OCI-LY7 (cell line): ENCODE data around the gene AHSA1. TPM values are rescaled to one million over a fixed set of nuclear protein-coding genes. Genes with fewer than 3 reads are reported as not detected.
"Not testable (repeated sequence)": the region's sequence is repeated elsewhere in the genome, so short reads cannot be mapped to it uniquely, and the experiment has no call there.

Experiments used
- Bru-seq: library from RNA; stranded (reverse); fragments of 400-500 nt; gene quantifications from one replicate; lab custom pipeline; 2021; lab: Mats Ljungman, UMichigan
- BruChase-seq, 2 experiments: library from RNA; stranded (reverse); fragments of 400-500 nt; gene quantifications; one replicate each; lab custom pipeline; 2021; lab: Mats Ljungman, UMichigan
- BruUV-seq: library from RNA; stranded (reverse); fragments of 400-500 nt; replicated peaks from 2 replicates; lab custom pipeline; 2021; lab: Mats Ljungman, UMichigan
- CTCF ChIA-PET: fragments of 300-600 bp; sonication (Branson Sonifier 250); formaldehyde crosslinking; loops from one replicate; lab custom pipeline; 2022; ENCODE audit warnings: antibody characterized with exemption; ENCODE audit not compliant: unreplicated experiment; lab: Charles Lee
- POLR2A ChIA-PET: fragments of 300-600 bp; sonication (Branson Sonifier 250); formaldehyde crosslinking; loops from one replicate; lab custom pipeline; 2022; ENCODE audit warnings: antibody characterized with exemption; lab: Charles Lee
- DNase-seq: peaks from one replicate; pipeline ENCODE4 v3.0.0-alpha.2; 2015; ENCODE audit warnings: low spot score
- H2AFZ ChIP-seq: fragments of 200-600 bp; sonication (generic), shearing (Covaris generic); 2 replicates; pipeline ENCODE4 v1.6.1; 2014; ENCODE audit warnings: mild to moderate bottlenecking, antibody characterized with exemption, low read length, moderate library complexity
- H3K27ac ChIP-seq: fragments of 200-600 bp; sonication (generic); 2 replicates; pipeline ENCODE4 v1.5.1; 2014; ENCODE audit warnings: mixed run types, low read depth, mild to moderate bottlenecking, moderate library complexity, low read length, inconsistent platforms; ENCODE audit not compliant: poor library complexity, severe bottlenecking
- H3K36me3 ChIP-seq: fragments of 200-600 bp; sonication (generic); 2 replicates; pipeline ENCODE4 v1.6.1; 2014; ENCODE audit warnings: mild to moderate bottlenecking, antibody characterized with exemption, low read length, moderate library complexity, mixed read lengths; ENCODE audit not compliant: insufficient read depth
- H3K4me1 ChIP-seq: fragments of 200-600 bp; sonication (generic); 2 replicates; pipeline ENCODE4 v1.5.1; 2014; ENCODE audit warnings: mild to moderate bottlenecking, low read length; ENCODE audit not compliant: insufficient read depth, poor library complexity, severe bottlenecking
- H3K4me2 ChIP-seq: fragments of 200-600 bp; sonication (generic); 2 replicates; pipeline ENCODE4 v1.6.1; 2014; ENCODE audit warnings: mild to moderate bottlenecking, low read length
- H3K4me3 ChIP-seq: fragments of 200-600 bp; sonication (generic); 2 replicates; pipeline ENCODE4 v1.5.1; 2014; ENCODE audit warnings: mild to moderate bottlenecking, low read depth, low read length; ENCODE audit not compliant: poor library complexity, severe bottlenecking
- H3K79me2 ChIP-seq: fragments of 200-600 bp; sonication (generic); 2 replicates; pipeline ENCODE4 v1.6.1; 2016; ENCODE audit warnings: low read depth, mild to moderate bottlenecking, low read length, moderate library complexity, mixed read lengths; ENCODE audit not compliant: insufficient read depth
- H3K9me2 ChIP-seq: fragments of 200-600 bp; sonication (generic); 2 replicates; pipeline ENCODE4 v1.6.1; 2016; ENCODE audit warnings: mild to moderate bottlenecking, low read length, mixed read lengths; ENCODE audit not compliant: insufficient read depth
- H3K9me3 ChIP-seq: fragments of 200-600 bp; sonication (generic); 2 replicates; pipeline ENCODE4 v1.6.1; 2014; ENCODE audit warnings: mild to moderate bottlenecking, mixed run types, low read length, mixed read lengths
- H4K20me1 ChIP-seq: fragments of 200-600 bp; sonication (generic); 2 replicates; pipeline ENCODE4 v1.6.1; 2014; ENCODE audit warnings: mild to moderate bottlenecking, antibody characterized with exemption, low read length, moderate library complexity, mixed read lengths; ENCODE audit not compliant: insufficient read depth
- EZH2phosphoT487 ChIP-seq: fragments of 200-600 bp; sonication (generic); IDR thresholded peaks from 2 replicates; pipeline ENCODE4 v1.6.1; 2018; ENCODE audit warnings: low read depth, borderline replicate concordance, mild to moderate bottlenecking, mixed run types, antibody characterized with exemption, low read length, moderate library complexity, mixed read lengths
- intact Hi-C: fragments of 100-400 bp; cut with micrococcal nuclease; formaldehyde crosslinking; loops from one replicate; pipeline ENCODE4 v1.10.0; 2022; ENCODE audit not compliant: unreplicated experiment
- long read RNA-seq: library from polyadenylated mRNA; stranded (forward); transcript quantifications from one replicate; pipeline ENCODE4 v2.0.0, GENCODE V29; 2022
- total RNA-seq, 2 experiments: library from RNA; depleted of rRNA in 1 of 2; stranded (reverse); fragments of >200 nt in 1 of 2; shearing (Covaris generic) in 1 of 2; gene quantifications; 2 replicates each; pipeline ENCODE4 v1.2.3, GENCODE V29; 2014 to 2022
- TF ChIP-seq, protein P1 (sequence below): fragments of 200-600 bp; sonication (generic); conservative IDR thresholded peaks from 2 replicates; pipeline ENCODE4 v1.5.1; 2014; ENCODE audit warnings: mild to moderate bottlenecking, antibody characterized with exemption, low read length, moderate library complexity, mixed read lengths

Gene AHSA1
- total RNA-seq (2014; rRNA removed; shearing (Covaris generic)): 182 and 230 TPM in 2 replicates
- 238 and 269 TPM in 2 replicates for total RNA-seq (2022)
- percentile 90 among the genes with signal in this experiment for Bru-seq, nascent RNA
- percentile 96 among the genes with signal in this experiment for BruChase-seq, experiment 1, labeled RNA remaining after a 6-hour chase
- percentile 95 among the genes with signal in this experiment for BruChase-seq, experiment 2, labeled RNA remaining after a 2-hour chase
- long read RNA-seq, transcript AHSA1-205 (9 exons, 1,048 nt): minor isoform, 7 of 202 reads
- long read RNA-seq, transcript AHSA1-201 (9 exons, 1,402 nt): major isoform, 185 of 202 reads
- long read RNA-seq, partial matches to known transcripts: 1 of 202 reads
- long read RNA-seq, other reads (novel, unspliced or antisense): 9 of 202 reads

DNA sequence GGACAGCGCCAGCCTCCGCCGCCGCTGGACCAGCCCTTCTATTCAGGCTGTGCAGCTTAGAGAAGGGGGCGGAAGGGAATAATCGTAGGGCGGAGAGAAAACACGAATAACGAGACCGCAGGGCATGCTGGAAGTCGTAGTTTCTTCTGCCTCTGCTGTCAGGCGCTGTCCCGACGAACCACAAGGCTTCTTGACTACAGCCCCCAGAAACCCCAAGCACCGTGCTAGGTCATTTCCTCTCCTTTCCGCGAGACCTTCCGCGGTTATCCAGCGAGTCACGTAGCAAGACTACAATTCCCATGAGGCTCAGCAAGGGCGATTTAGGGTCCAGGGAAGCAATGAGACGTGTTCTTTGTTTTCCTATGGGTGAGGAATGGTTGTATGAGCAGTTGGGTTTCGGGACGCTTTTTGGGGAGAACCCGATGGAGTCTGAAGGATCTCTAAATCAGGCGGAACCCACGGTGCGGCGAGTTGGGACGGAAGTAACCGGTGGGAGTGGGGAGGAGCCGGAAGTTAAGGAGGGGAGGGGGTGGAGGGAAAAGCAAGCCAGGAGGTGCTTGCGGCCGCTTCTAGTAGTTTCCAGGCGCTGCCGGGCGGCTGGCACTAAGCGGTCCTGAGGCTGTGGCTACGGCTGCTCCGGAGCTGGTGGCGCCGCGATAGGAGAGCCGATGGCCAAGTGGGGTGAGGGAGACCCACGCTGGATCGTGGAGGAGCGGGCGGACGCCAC is at the start of gene AHSA1, which contains the start of gene VIPAS39:
Gene AHSA1 (plus strand): TSS at position 572 of the 727 bp plus-strand sequence. CDS start 97 bp downstream, at position 669.
Gene VIPAS39 (minus strand): TSS at position 80 of the 727 bp plus-strand sequence. CDS start 3,499 bp downstream, outside the sequence.
- H2AFZ ChIP-seq: peak within 1 kb of the TSS; percentile 87
- no peaks in the 10 kb centered on the region for H3K9me3 ChIP-seq
- intact Hi-C loops: loop anchor here (1.0 to 5.0 kb wide), 6 partner anchors 80 to 345 kb away; partner anchors contain the start of genes ADCK1, ALKBH1, GSTZ1 and SAMD15
- ChIA-PET CTCF (no interaction called here), POLR2A (interaction anchor here (0.5 to 2.0 kb wide), 4 partner anchors 11 to 86 kb away, joined by 3 to 6 read pairs (median 3); no protein-coding TSS in a partner anchor)
- H3K27ac ChIP-seq: peak within 1 kb of the TSS; percentile 66
- peak within 1 kb of the TSS; percentile 85 for H3K4me2 ChIP-seq
- H4K20me1 ChIP-seq: peaks cover 16% of the 10 kb centered on the region; the same call in 1 of the 2 replicates
- peaks cover 47% of the 10 kb centered on the region for H3K36me3 ChIP-seq
- DNase-seq: peak; percentile 99
- BruUV-seq: no TSS peak
- no peaks in the 10 kb centered on the region for H3K9me2 ChIP-seq
- peaks cover 45% of the 10 kb centered on the region for H3K79me2 ChIP-seq
- TF ChIP-seq EZH2phosphoT487: no peak
- TF ChIP-seq, protein P1, sequence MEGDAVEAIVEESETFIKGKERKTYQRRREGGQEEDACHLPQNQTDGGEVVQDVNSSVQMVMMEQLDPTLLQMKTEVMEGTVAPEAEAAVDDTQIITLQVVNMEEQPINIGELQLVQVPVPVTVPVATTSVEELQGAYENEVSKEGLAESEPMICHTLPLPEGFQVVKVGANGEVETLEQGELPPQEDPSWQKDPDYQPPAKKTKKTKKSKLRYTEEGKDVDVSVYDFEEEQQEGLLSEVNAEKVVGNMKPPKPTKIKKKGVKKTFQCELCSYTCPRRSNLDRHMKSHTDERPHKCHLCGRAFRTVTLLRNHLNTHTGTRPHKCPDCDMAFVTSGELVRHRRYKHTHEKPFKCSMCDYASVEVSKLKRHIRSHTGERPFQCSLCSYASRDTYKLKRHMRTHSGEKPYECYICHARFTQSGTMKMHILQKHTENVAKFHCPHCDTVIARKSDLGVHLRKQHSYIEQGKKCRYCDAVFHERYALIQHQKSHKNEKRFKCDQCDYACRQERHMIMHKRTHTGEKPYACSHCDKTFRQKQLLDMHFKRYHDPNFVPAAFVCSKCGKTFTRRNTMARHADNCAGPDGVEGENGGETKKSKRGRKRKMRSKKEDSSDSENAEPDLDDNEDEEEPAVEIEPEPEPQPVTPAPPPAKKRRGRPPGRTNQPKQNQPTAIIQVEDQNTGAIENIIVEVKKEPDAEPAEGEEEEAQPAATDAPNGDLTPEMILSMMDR: no peak
- peaks cover 27% of the 10 kb centered on the region for H3K4me1 ChIP-seq
- H3K4me3 ChIP-seq: peak within 1 kb of the TSS; percentile 95

- intact Hi-C loops: no loop called here
- H3K9me3 ChIP-seq: no peaks in the 10 kb centered on the region
- H3K4me2 ChIP-seq: no peak overlapping the region
- no peak for TF ChIP-seq EZH2phosphoT487
- TF ChIP-seq, protein P1: peak; percentile 63
- ChIA-PET POLR2A (no interaction called here), CTCF (no interaction called here)
- H3K36me3 ChIP-seq: no peaks in the 10 kb centered on the region
- H2AFZ ChIP-seq: no peak overlapping the region; the same call in 1 of the 2 replicates
- peak; percentile 34 for DNase-seq
- H3K4me3 ChIP-seq: no peak overlapping the region
- H4K20me1 ChIP-seq: no peaks in the 10 kb centered on the region
- H3K79me2 ChIP-seq: no peaks in the 10 kb centered on the region
- no peak overlapping the region for H3K27ac ChIP-seq
- H3K4me1 ChIP-seq: no peaks in the 10 kb centered on the region
- BruUV-seq: no TSS peak
- no peaks in the 10 kb centered on the region for H3K9me2 ChIP-seq
Measured at GRCh38 chr14:77409131-77409533, 48.8 kb upstream of the AHSA1 start.

DNA sequence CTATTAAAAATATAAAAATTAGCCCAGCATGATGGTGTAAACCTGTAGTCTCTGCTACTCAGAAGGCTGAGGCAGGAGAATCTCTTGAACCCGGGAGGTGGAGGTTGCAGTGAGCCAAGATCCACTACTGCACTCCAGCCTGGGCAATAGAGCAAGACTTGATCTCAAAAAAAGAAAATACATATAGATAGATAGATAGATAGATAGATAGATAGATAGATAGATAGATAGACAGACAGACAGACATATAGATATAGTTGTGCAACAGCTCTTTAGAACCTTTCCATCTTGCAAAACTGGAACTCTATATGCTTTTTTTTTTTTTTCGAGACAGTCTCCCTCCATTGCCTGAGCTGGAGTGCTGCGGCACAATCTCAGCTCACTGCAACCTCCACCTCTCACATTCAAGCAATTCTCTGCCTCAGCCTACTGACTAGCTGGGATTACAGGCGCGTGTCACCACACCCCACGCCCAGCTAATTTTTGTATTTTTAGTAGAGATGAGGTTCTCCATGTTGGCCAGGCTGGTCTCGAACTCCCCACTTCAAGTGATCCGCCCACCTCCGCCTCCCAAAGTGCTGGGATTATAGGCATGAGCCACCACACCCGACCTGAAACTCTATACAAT is 42.4 kb upstream of the AHSA1 start:
- BruUV-seq, H3K36me3 ChIP-seq, H3K9me3 ChIP-seq, H3K9me2 ChIP-seq, H2AFZ ChIP-seq, H3K4me1 ChIP-seq, intact Hi-C loops, DNase-seq, CTCF ChIA-PET, H3K27ac ChIP-seq, H3K4me3 ChIP-seq, H3K79me2 ChIP-seq, H4K20me1 ChIP-seq, H3K4me2 ChIP-seq: not testable (repeated sequence)
- POLR2A ChIA-PET: interaction anchor here (0.7 to 1.5 kb wide), 2 partner anchors 12 to 74 kb away, joined by 3 to 4 read pairs; no protein-coding TSS in a partner anchor

- intact Hi-C loops, BruUV-seq, DNase-seq, H2AFZ ChIP-seq, CTCF ChIA-PET, H3K27ac ChIP-seq, H3K79me2 ChIP-seq, H3K4me1 ChIP-seq, H3K9me2 ChIP-seq, POLR2A ChIA-PET, H3K4me3 ChIP-seq, H4K20me1 ChIP-seq, H3K4me2 ChIP-seq: not testable (repeated sequence)
- peaks cover 13% of the 10 kb centered on the region; the same call in 1 of the 2 replicates for H3K9me3 ChIP-seq
- peaks cover 12% of the 10 kb centered on the region; the same call in 1 of the 2 replicates for H3K36me3 ChIP-seq
Measured at GRCh38 chr14:77416098-77416497, 41.8 kb upstream of the AHSA1 start.
